ENCODE measurements around the gene NEK6.

NEK6 gene

GRCh38 chr9:124259158-124259808 is 1.5 kb downstream of the NEK6 start:
- TF ChIP-seq FOXP2 (optimal IDR thresholded peaks at IDR 0.05; ENCODE audit: borderline replicate concordance, extremely low read depth, extremely low read length, insufficient read depth): no peak
- TF ChIP-seq POLR2AphosphoS5 (IDR thresholded peaks at IDR 0.05; ENCODE audit: low read depth, low read length): no peak
- TF ChIP-seq SIN3A (IDR thresholded peaks at IDR 0.05; ENCODE audit: borderline replicate concordance, insufficient read depth, low read length): no peak
- no peak for TF ChIP-seq REST (IDR thresholded peaks at IDR 0.05; ENCODE audit: insufficient read depth in 1 of 2, low read depth in 2 of 2, low read length in 2 of 2)
- TF ChIP-seq TAF1 (IDR thresholded peaks at IDR 0.05; ENCODE audit: borderline replicate concordance, insufficient read depth, low read length): no peak

GRCh38 chr9:124260769-124261603 is 3.2 kb downstream of the NEK6 start:
- TF ChIP-seq POLR2AphosphoS5 (IDR thresholded peaks at IDR 0.05; ENCODE audit: low read depth, low read length) (no peak), TAF1 (IDR thresholded peaks at IDR 0.05; ENCODE audit: borderline replicate concordance, insufficient read depth, low read length) (no peak), FOXP2 (optimal IDR thresholded peaks at IDR 0.05; ENCODE audit: borderline replicate concordance, extremely low read depth, extremely low read length, insufficient read depth) (no peak)

GRCh38 chr9:124261736-124262648 is 4.2 kb downstream of the NEK6 start:
- no peak for TF ChIP-seq TAF1 (IDR thresholded peaks at IDR 0.05; ENCODE audit: borderline replicate concordance, insufficient read depth, low read length)
- no peak for TF ChIP-seq SIN3A (IDR thresholded peaks at IDR 0.05; ENCODE audit: borderline replicate concordance, insufficient read depth, low read length)

GRCh38 chr9:124262649-124262972 is 4.9 kb downstream of the NEK6 start:
- no peak for TF ChIP-seq TAF1 (IDR thresholded peaks at IDR 0.05; ENCODE audit: borderline replicate concordance, insufficient read depth, low read length)
- no peak for TF ChIP-seq POLR2AphosphoS5 (IDR thresholded peaks at IDR 0.05; ENCODE audit: low read depth, low read length)
- no peak for TF ChIP-seq SIN3A (IDR thresholded peaks at IDR 0.05; ENCODE audit: borderline replicate concordance, insufficient read depth, low read length)
- no peak for TF ChIP-seq FOXP2 (optimal IDR thresholded peaks at IDR 0.05; ENCODE audit: borderline replicate concordance, extremely low read depth, extremely low read length, insufficient read depth)
- no peak for TF ChIP-seq REST (IDR thresholded peaks at IDR 0.05; ENCODE audit: insufficient read depth in 1 of 2, low read depth in 2 of 2, low read length in 2 of 2)

- TF ChIP-seq TAF1 (IDR thresholded peaks at IDR 0.05; ENCODE audit: borderline replicate concordance, insufficient read depth, low read length): no peak
- TF ChIP-seq POLR2AphosphoS5 (IDR thresholded peaks at IDR 0.05; ENCODE audit: low read depth, low read length): no peak
- TF ChIP-seq SIN3A (IDR thresholded peaks at IDR 0.05; ENCODE audit: borderline replicate concordance, insufficient read depth, low read length): no peak
- TF ChIP-seq FOXP2 (optimal IDR thresholded peaks at IDR 0.05; ENCODE audit: borderline replicate concordance, extremely low read depth, extremely low read length, insufficient read depth): no peak
- no peak for TF ChIP-seq REST (IDR thresholded peaks at IDR 0.05; ENCODE audit: insufficient read depth in 1 of 2, low read depth in 2 of 2, low read length in 2 of 2)
Observed at GRCh38 chr9:124263213-124263612, 5.5 kb downstream of the NEK6 start.

Data from PFSK-1 (cell line).